GM10248 (cell line): ENCODE data around the gene AAGAB.

Experiments used
- CTCF ChIA-PET: fragments of 300-600 bp; sonication (Branson Sonifier 250); formaldehyde crosslinking; extraction: SDS; loops from one replicate; lab custom pipeline; 2021; ENCODE audit warnings: antibody characterized with exemption; lab: Yijun Ruan, JAX
- POLR2A ChIA-PET: fragments of 350-650 bp; sonication (Branson Sonifier 250); formaldehyde crosslinking; extraction: SDS; loops from one replicate; lab custom pipeline; 2020; ENCODE audit warnings: antibody characterized with exemption; lab: Yijun Ruan, JAX
- DNase-seq: peaks from one replicate; pipeline ENCODE4 v3.0.0; 2012; ENCODE audit errors: extremely low spot score
- CTCF ChIP-seq: IDR thresholded peaks from 2 replicates; pipeline ENCODE4 v1.5.1; 2012; ENCODE audit warnings: mild to moderate bottlenecking, low read depth; ENCODE audit errors: extremely low read depth, missing control alignments, control extremely low read depth

AAGAB gene

GRCh38 chr15:67181221-67181639, 73.2 kb downstream of the AAGAB start:
- no peak for DNase-seq
- TF ChIP-seq CTCF, result no peak
- ChIA-PET POLR2A (interaction anchor here (0.7 kb wide), 1 partner anchor 673 kb away, joined by 4 read pairs; no protein-coding TSS in a partner anchor), CTCF (interaction anchor here (0.8 kb wide), 1 partner anchor 235 kb away, joined by 3 read pairs; no protein-coding TSS in a partner anchor)

- CTCF ChIA-PET, result interaction anchor here (0.8 to 0.9 kb wide), 2 partner anchors 18 to 234 kb away, joined by 3 read pairs; no protein-coding TSS in a partner anchor
- no peak for DNase-seq
Measured at GRCh38 chr15:67180514-67181191, 73.8 kb downstream of the AAGAB start.

GRCh38 chr15:67180035-67180434, 74.4 kb downstream of the AAGAB start:
- CTCF ChIA-PET, result interaction anchor here (0.9 kb wide), 1 partner anchor 18 kb away, joined by 3 read pairs; no protein-coding TSS in a partner anchor
- no peak for TF ChIP-seq CTCF
- POLR2A ChIA-PET, result no interaction called here
- DNase-seq, result no peak

More at GRCh38 chr15:67180514-67181191, 73.8 kb downstream of the AAGAB start:
- TF ChIP-seq CTCF, result peak; percentile 11
- POLR2A ChIA-PET, result interaction anchor here (0.7 kb wide), 1 partner anchor 673 kb away, joined by 4 read pairs; no protein-coding TSS in a partner anchor

GRCh38 chr15:67179411-67179995, 75.0 kb downstream of the AAGAB start:
- no peak for DNase-seq
- ChIA-PET POLR2A (no interaction called here), CTCF (interaction anchor here (1.3 kb wide), 1 partner anchor 13 kb away, joined by 3 read pairs; no protein-coding TSS in a partner anchor)
- TF ChIP-seq CTCF, result no peak

- DNase-seq, result no peak
- no peak for TF ChIP-seq CTCF
- ChIA-PET CTCF (interaction anchor here (0.9 to 1.3 kb wide), 2 partner anchors 9 to 14 kb away, joined by 3 read pairs; no protein-coding TSS in a partner anchor), POLR2A (no interaction called here)
Measured at GRCh38 chr15:67178569-67179210, 75.8 kb downstream of the AAGAB start.

- ChIA-PET POLR2A (no interaction called here), CTCF (interaction anchor here (0.7 to 0.9 kb wide), 2 partner anchors 10 to 231 kb away, joined by 3 read pairs; no protein-coding TSS in a partner anchor)
- DNase-seq, result no peak
- TF ChIP-seq CTCF, result no peak
Measured at GRCh38 chr15:67177752-67178151, 76.7 kb downstream of the AAGAB start.
